BE2C (cell line): ENCODE data around the gene CCDC71.

ENCODE experiments used
- DNase-seq: peaks from one replicate; pipeline ENCODE4 v3.0.0-alpha.2; 2020
- H3K27me3 ChIP-seq: fragments of 250-450 bp; sonication (Bioruptor Pico); 2 replicates; pipeline ENCODE4 v1.5.1; 2020; ENCODE audit warnings: mild to moderate bottlenecking
- H3K36me3 ChIP-seq: fragments of 250-450 bp; sonication (Bioruptor Pico); 2 replicates; pipeline ENCODE4 v1.5.1; 2020; ENCODE audit warnings: mild to moderate bottlenecking
- H3K4me1 ChIP-seq: fragments of 250-450 bp; sonication (Bioruptor Pico); 2 replicates; pipeline ENCODE4 v1.5.1; 2020
- H3K4me3 ChIP-seq: 2 replicates; pipeline ENCODE4 v1.5.1; 2011; ENCODE audit warnings: low read depth, low read length
- H3K9me3 ChIP-seq: fragments of 250-450 bp; sonication (Bioruptor Pico); 2 replicates; pipeline ENCODE4 v1.5.1; 2020
- CTCF ChIP-seq: IDR thresholded peaks from 2 replicates; pipeline ENCODE4 v1.5.1; 2012; ENCODE audit warnings: mild to moderate bottlenecking, low read depth, low read length

The CCDC71 gene

DNA sequence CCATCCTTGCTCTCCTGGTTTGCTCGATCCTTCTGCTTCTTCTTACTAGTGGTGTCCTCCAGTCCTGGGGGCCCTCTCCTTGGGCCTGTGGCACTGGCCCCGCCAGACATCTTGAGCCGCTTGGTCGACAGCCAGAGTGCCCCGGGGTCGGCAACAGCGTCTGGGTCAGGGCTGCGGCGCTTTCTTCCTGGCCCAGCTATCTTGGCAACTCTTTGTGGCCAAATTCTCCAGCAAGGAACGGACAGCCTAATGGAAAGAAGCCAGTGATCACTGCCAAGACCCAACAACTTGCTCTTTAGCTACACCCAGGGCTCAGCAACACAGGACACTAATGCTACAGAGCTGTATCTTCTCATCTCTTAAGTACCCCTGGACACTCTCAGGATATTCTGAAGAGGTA lies 47.1 kb downstream of the CCDC71 start:
- no peak for DNase-seq
- Histone ChIP-seq H3K27me3 (no peaks in the 10 kb centered on the region), H3K4me3 (no peak overlapping the region), H3K9me3 (no peaks in the 10 kb centered on the region), H3K36me3 (peaks cover 21% of the 10 kb centered on the region), H3K4me1 (no peaks in the 10 kb centered on the region)
- TF ChIP-seq CTCF: no peak
